Measurements from ENCODE around the gene VSX2.

GRCh38 chr14:74263181-74263580 lies 23.9 kb downstream of the VSX2 start:
- TF ChIP-seq PHF8 (IDR thresholded peaks at IDR 0.05; ENCODE audit: borderline replicate concordance, low read depth) (no peak), CTCF (IDR thresholded peaks at IDR 0.05) (no peak)

Measured in A549 (cell line).